Upper lobe of left lung (tissue), 4 donors: ENCODE data around the gene MACROD1.

Experiments
- POLR2A ChIP-seq, 4 donors: fragments of 450-650 bp; IDR thresholded peaks; one replicate each; pipeline ENCODE4 v1.5.1; 2016 to 2017; ENCODE audit warnings: antibody characterized with exemption in 4 of 4, mild to moderate bottlenecking in 2 of 4
- TF ChIP-seq, protein P1 (sequence below), 6 experiments: fragments of 450-650 bp in 4 of 6; fragments of 200-600 bp in 2 of 6; sonication (generic) in 2 of 6; IDR thresholded peaks; one replicate each; pipeline ENCODE4 v1.5.1; 2016 to 2019; ENCODE audit warnings: antibody characterized with exemption in 6 of 6

GRCh38 chr11:64119700-64120099 lies 46.2 kb downstream of the MACROD1 start:
- TF ChIP-seq, protein P1, sequence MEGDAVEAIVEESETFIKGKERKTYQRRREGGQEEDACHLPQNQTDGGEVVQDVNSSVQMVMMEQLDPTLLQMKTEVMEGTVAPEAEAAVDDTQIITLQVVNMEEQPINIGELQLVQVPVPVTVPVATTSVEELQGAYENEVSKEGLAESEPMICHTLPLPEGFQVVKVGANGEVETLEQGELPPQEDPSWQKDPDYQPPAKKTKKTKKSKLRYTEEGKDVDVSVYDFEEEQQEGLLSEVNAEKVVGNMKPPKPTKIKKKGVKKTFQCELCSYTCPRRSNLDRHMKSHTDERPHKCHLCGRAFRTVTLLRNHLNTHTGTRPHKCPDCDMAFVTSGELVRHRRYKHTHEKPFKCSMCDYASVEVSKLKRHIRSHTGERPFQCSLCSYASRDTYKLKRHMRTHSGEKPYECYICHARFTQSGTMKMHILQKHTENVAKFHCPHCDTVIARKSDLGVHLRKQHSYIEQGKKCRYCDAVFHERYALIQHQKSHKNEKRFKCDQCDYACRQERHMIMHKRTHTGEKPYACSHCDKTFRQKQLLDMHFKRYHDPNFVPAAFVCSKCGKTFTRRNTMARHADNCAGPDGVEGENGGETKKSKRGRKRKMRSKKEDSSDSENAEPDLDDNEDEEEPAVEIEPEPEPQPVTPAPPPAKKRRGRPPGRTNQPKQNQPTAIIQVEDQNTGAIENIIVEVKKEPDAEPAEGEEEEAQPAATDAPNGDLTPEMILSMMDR (IDR thresholded peaks at IDR 0.05), result no peak
- no peak for TF ChIP-seq POLR2A (IDR thresholded peaks at IDR 0.05)
